ENCODE results near the gene MMP14. TPM values are rescaled to one million over a fixed set of nuclear protein-coding genes. Genes with fewer than 3 reads are reported as not detected.
A peak's percentile ranks its signal among the peaks of the same experiment; 100 is the strongest.
"Not testable (repeated sequence)": the region's sequence is repeated elsewhere in the genome, so short reads cannot be mapped to it uniquely, and the experiment has no call there.

Gene MMP14
- total and polyA plus RNA-seq, 5 donors, result 33.3 to 64.1 (median 48.6) TPM

GRCh38 chr14:22850944-22851764 is 14.8 kb downstream of the MMP14 start:
- peak; percentile 95 to 98 (median 97) for DNase-seq
- Histone ChIP-seq H3K9me3 (ENCODE audit: control insufficient read depth, low read length) (no peaks in the 10 kb centered on the region), H3K27ac (ENCODE audit: low read length) (peak overlapping the region; percentile 82), H3K27me3 (ENCODE audit: control insufficient read depth, insufficient read depth) (no peaks in the 10 kb centered on the region), H3K4me1 (ENCODE audit: control insufficient read depth, insufficient read depth, low read length) (peaks cover 25% of the 10 kb centered on the region), H3K4me3 (ENCODE audit: low read length) (no peak overlapping the region)
- intact Hi-C loops (cut with DNase I), result loop anchor here in 3 of 4 donors (1.0 to 10.0 kb wide), 5 partner anchors 28 to 466 kb away; no protein-coding TSS in a partner anchor
- peak; percentile 82 to 86 for ATAC-seq
- WGBS, result 36% methylated on average over 9 of the region's 9 CpGs

- not testable (repeated sequence) for H3K4me3 ChIP-seq (ENCODE audit: low read length); H3K9me3 ChIP-seq (ENCODE audit: control insufficient read depth, low read length); H3K27ac ChIP-seq (ENCODE audit: low read length); H3K27me3 ChIP-seq (ENCODE audit: control insufficient read depth, insufficient read depth); ATAC-seq; DNase-seq
- intact Hi-C loops (cut with DNase I), result loop anchor here (2.0 to 10.0 kb wide), 5 partner anchors 29 to 467 kb away; no protein-coding TSS in a partner anchor
- peaks cover 25% of the 10 kb centered on the region for H3K4me1 ChIP-seq (ENCODE audit: control insufficient read depth, insufficient read depth, low read length)
- whole genome bisulfite sequencing, result 85% methylated on average over 11 of the region's 12 CpGs
Observed at GRCh38 chr14:22852178-22852577, 15.8 kb downstream of the MMP14 start.

- Histone ChIP-seq H3K9me3 (ENCODE audit: control insufficient read depth, low read length) (no peaks in the 10 kb centered on the region), H3K27me3 (ENCODE audit: control insufficient read depth, insufficient read depth) (no peaks in the 10 kb centered on the region), H3K4me1 (ENCODE audit: control insufficient read depth, insufficient read depth, low read length) (peaks cover 25% of the 10 kb centered on the region), H3K4me3 (ENCODE audit: low read length) (no peak overlapping the region), H3K27ac (ENCODE audit: low read length) (no peak overlapping the region)
- WGBS, result 80% methylated on average over 2 of the region's 2 CpGs
- ATAC-seq (no peak), DNase-seq (no peak)
- intact Hi-C loops (cut with DNase I), result loop anchor here (2.0 to 10.0 kb wide), 5 partner anchors 30 to 468 kb away; no protein-coding TSS in a partner anchor
Observed at GRCh38 chr14:22852599-22852939, 16.2 kb downstream of the MMP14 start.

- 2% methylated on average over 20 of the region's 20 CpGs for WGBS
- Histone ChIP-seq H3K4me3 (ENCODE audit: low read length) (peak overlapping the region; percentile 46), H3K4me1 (ENCODE audit: control insufficient read depth, insufficient read depth, low read length) (peaks cover 21% of the 10 kb centered on the region), H3K9me3 (ENCODE audit: control insufficient read depth, low read length) (no peaks in the 10 kb centered on the region), H3K27ac (ENCODE audit: low read length) (no peak overlapping the region), H3K27me3 (ENCODE audit: control insufficient read depth, insufficient read depth) (no peaks in the 10 kb centered on the region)
- DNase-seq (peak; percentile 85 to 96 (median 96)), ATAC-seq (peak; percentile 46 to 58)
- intact Hi-C loops (cut with DNase I), result loop anchor here (2.0 to 10.0 kb wide), 5 partner anchors 30 to 468 kb away; no protein-coding TSS in a partner anchor
Observed at GRCh38 chr14:22852940-22853767, 16.8 kb downstream of the MMP14 start.

GRCh38 chr14:22854296-22854695 is 17.9 kb downstream of the MMP14 start:
- 98% methylated on average over 11 of the region's 11 CpGs for WGBS
- ATAC-seq; H3K9me3 ChIP-seq (ENCODE audit: control insufficient read depth, low read length); H3K27me3 ChIP-seq (ENCODE audit: control insufficient read depth, insufficient read depth); H3K27ac ChIP-seq (ENCODE audit: low read length); H3K4me3 ChIP-seq (ENCODE audit: low read length); DNase-seq: not testable (repeated sequence)
- intact Hi-C loops (cut with DNase I), result loop anchor here in 3 of 4 donors (5.0 to 10.0 kb wide), 4 partner anchors 199 to 469 kb away; no protein-coding TSS in a partner anchor
- H3K4me1 ChIP-seq (ENCODE audit: control insufficient read depth, insufficient read depth, low read length), result peaks cover 13% of the 10 kb centered on the region

GRCh38 chr14:22854963-22855724 is 18.8 kb downstream of the MMP14 start:
- intact Hi-C loops (cut with DNase I), result loop anchor here in 3 of 4 donors (5.0 to 10.0 kb wide), 4 partner anchors 200 to 470 kb away; no protein-coding TSS in a partner anchor
- peaks cover 10% of the 10 kb centered on the region for H3K4me1 ChIP-seq (ENCODE audit: control insufficient read depth, insufficient read depth, low read length)
- 94% methylated on average over 8 of the region's 8 CpGs for WGBS
- ATAC-seq (no peak), DNase-seq (no peak)
- H3K4me3 ChIP-seq (ENCODE audit: low read length), result no peak overlapping the region
- no peaks in the 10 kb centered on the region for H3K27me3 ChIP-seq (ENCODE audit: control insufficient read depth, insufficient read depth)
- H3K27ac ChIP-seq (ENCODE audit: low read length), result no peak overlapping the region
- H3K9me3 ChIP-seq (ENCODE audit: control insufficient read depth, low read length), result no peaks in the 10 kb centered on the region

GRCh38 chr14:22856428-22856827 is 20.0 kb downstream of the MMP14 start:
- no peak overlapping the region for H3K27ac ChIP-seq (ENCODE audit: low read length)
- 95% methylated on average over 5 of the region's 5 CpGs for WGBS
- H3K27me3 ChIP-seq (ENCODE audit: control insufficient read depth, insufficient read depth), result no peaks in the 10 kb centered on the region
- no peak overlapping the region for H3K4me3 ChIP-seq (ENCODE audit: low read length)
- DNase-seq, result no peak
- peaks cover under 1% of the 10 kb centered on the region for H3K4me1 ChIP-seq (ENCODE audit: control insufficient read depth, insufficient read depth, low read length)
- no peaks in the 10 kb centered on the region for H3K9me3 ChIP-seq (ENCODE audit: control insufficient read depth, low read length)
- intact Hi-C loops (cut with DNase I), result loop anchor here in 2 of 4 donors (10.0 kb wide), 3 partner anchors 202 to 472 kb away; no protein-coding TSS in a partner anchor
- ATAC-seq, result no peak

- H3K4me3 ChIP-seq (ENCODE audit: low read length); H3K27ac ChIP-seq (ENCODE audit: low read length); H3K27me3 ChIP-seq (ENCODE audit: control insufficient read depth, insufficient read depth); intact Hi-C loops (cut with DNase I); DNase-seq; ATAC-seq; H3K4me1 ChIP-seq (ENCODE audit: control insufficient read depth, insufficient read depth, low read length); H3K9me3 ChIP-seq (ENCODE audit: control insufficient read depth, low read length): not testable (repeated sequence)
- WGBS, result 87% methylated on average over 3 of the region's 3 CpGs
Observed at GRCh38 chr14:22860377-22860776, 24.0 kb downstream of the MMP14 start.

GRCh38 chr14:22861651-22862050 is 25.3 kb downstream of the MMP14 start:
- no peak overlapping the region for H3K4me3 ChIP-seq (ENCODE audit: low read length)
- intact Hi-C loops (cut with DNase I), result no loop called here
- ATAC-seq (no peak), DNase-seq (no peak)
- no peaks in the 10 kb centered on the region for H3K27me3 ChIP-seq (ENCODE audit: control insufficient read depth, insufficient read depth)
- no peaks in the 10 kb centered on the region for H3K4me1 ChIP-seq (ENCODE audit: control insufficient read depth, insufficient read depth, low read length)
- H3K27ac ChIP-seq (ENCODE audit: low read length), result no peak overlapping the region
- no peaks in the 10 kb centered on the region for H3K9me3 ChIP-seq (ENCODE audit: control insufficient read depth, low read length)

- H3K4me3 ChIP-seq (ENCODE audit: low read length), result no peak overlapping the region
- no peak for ATAC-seq
- H3K9me3 ChIP-seq (ENCODE audit: control insufficient read depth, low read length), result no peaks in the 10 kb centered on the region
- intact Hi-C loops (cut with DNase I), result no loop called here
- no peaks in the 10 kb centered on the region for H3K27me3 ChIP-seq (ENCODE audit: control insufficient read depth, insufficient read depth)
- H3K4me1 ChIP-seq (ENCODE audit: control insufficient read depth, insufficient read depth, low read length), result no peaks in the 10 kb centered on the region
- WGBS, result 81% methylated on average over 4 of the region's 4 CpGs
- DNase-seq, result no peak
- no peak overlapping the region for H3K27ac ChIP-seq (ENCODE audit: low read length)
Observed at GRCh38 chr14:22864979-22865378, 28.6 kb downstream of the MMP14 start.
